GDM1 (cell line): ENCODE data around the gene OSBPL7.

Experiments used
- DNase-seq: peaks from one replicate; lab custom pipeline; 2025; lab: John Stamatoyannopoulos, UW

The OSBPL7 gene

DNA sequence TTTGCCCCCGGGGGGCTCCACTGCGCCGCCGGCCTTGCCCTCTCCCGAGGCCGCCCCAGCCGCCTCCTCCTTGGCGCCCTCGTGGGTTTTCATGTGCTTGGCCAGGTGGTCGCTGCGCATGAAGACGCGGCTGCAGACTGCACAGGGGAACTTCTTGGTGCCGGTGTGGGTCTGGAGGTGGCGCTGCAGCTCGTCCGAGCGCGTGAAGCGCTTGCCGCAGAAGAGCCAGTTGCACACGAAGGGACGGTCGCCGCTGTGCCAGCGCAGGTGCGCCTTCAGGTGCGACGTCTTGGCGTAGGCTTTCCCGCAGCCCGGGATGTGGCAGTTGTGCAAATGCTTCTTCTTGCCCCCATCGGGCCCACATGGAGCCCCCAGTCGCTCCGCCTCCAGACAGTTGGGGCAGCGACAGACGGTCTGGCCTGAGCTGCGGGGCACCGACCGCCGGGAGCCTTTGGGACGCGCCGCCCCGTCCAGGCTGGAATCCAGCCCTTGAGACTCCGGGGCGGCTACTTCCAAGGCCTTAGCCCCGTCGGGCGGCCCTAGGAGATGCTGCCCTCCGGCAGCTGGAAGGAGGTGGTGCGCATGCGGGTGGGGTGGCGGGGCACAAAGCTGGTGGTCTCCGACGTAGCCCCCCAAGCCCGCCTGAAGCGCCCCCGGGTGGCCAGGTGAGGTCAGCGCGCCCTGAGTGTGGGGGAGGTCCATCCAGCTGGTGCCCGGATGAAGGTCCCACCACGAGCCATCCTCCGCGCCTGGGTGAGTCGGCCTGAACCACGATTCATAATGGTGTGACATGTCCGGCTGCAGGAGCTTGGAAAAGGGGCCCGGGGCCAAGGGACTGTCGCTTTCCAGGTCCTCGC is 26.0 kb upstream of the OSBPL7 start:
- no peak for DNase-seq

DNA sequence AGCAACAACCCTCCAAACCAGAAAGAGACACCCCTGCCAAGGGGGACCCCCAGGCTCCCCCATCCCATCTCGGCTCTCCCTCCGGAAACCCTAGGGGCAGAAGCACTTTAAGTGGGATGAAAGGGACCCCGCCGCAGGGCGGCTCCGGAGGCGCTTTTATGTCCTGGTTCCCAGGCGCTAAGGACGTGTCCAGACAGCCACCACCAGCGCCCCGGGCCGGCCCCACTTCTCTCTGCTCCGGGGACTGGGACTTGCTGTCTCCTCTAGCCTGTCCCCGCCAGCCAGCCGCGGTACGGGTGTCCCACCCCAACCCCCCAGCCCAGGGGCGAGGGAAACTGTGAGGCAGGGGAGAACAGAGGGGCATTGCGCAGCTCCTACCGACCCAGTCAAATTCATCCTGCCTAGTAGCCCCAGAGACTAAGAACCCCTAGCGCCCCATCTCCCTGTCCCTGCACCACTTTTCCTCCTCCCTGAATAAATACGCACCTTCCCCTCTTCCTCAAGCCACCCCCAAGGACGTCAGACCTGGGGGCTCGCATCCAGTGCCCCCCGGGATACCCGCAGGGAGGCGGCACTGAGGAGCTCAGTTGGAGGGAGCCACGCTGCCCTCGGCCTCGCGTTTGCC is 25.2 kb upstream of the OSBPL7 start:
- DNase-seq = no peak

DNA sequence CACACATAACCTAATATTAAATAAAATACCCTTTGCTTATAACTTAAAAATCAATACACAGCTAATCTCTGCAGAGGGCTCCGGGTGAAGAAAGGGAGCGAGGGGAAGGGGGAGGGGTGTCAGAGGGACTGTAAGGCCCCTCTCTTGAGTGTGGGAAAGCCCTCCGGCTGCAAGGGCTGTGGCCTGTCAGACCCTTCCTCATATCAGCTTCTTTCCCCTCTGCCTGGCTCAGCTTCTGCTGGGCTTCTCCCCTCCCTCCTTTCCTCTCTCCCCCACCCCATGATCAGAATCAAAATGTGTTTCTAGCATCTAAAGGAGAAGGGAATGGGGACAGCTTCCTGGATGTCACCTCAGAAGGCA is 24.1 kb upstream of the OSBPL7 start:
- DNase-seq = no peak

DNA sequence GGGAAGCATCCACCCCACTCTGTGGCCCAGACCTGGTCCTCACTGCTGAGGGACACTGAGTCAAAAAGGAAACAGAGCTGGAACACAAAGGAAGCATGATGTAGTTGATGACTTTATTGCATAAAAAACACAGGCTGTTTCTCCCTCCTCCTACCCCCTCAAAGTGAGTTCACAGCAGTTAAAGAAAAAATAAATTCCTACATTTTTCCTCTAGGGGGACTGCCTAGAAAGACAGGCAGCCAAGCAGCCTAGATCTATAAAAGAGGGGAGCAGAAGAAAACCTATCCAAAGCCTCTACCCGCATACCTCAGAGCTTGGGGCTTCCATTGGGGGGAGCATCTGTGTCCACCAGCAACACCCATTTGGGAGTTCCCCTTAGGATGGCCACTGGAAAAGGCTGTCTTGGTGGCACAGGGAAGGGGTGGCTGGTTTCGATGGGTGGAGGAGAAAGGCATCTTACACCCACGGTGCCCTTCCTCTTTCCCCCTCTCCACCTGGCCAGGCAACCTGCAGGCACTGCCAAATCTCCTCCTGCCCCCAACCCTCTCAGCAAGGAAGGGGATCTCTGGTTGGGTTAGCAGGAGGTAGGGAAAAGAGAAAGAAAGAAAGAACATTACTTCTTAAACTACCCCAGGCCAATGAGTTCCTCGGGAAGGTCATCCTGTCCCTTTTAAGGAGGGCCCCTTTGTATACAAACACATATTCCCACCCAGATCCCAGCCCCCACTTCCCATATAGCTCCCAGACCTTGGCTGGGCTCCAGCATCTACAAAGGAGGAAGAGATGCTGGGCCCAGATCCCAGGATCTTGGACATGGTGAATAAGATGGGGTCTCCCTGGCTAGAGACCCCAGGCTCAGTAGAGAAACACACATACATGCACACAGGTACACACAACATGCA is 23.5 kb upstream of the OSBPL7 start:
- DNase-seq = no peak

DNA sequence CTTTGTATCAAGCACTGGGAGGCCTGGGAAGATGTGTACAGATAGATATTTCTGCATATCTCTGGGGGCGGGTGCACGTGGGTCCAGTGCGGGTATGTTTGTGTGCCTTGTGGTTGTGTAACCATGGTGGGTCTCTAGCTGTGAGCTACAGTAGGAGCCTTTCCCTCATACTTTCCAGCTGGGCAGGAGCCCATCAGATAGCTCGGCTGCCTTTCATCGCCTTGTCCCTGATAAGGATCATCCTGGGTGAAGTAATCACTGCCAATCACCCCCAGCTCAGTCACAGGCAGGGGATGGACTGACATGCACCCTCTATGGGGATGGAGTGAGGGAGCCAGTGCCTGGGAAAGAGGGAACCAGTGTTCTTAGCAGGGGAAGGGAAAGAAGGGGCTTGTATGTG is 22.6 kb upstream of the OSBPL7 start:
- DNase-seq = no peak

DNA sequence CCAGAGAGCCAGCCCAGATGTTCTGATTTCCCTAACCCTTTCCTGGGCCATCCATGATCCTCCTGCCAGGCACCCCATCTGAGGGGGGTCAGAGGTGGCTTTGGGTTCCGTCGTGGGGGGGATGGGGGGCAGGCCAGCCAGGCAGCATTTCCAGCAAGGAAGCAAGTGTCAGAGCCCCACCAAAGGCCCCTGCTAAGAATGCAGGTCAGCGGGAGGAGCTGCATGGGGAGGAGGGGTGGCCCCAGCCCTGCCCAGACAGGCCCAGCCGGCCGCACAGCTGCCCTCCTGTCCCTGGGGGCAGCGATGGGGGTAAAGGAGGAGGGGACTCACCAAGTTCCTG is 21.8 kb upstream of the OSBPL7 start:
- DNase-seq = no peak

DNA sequence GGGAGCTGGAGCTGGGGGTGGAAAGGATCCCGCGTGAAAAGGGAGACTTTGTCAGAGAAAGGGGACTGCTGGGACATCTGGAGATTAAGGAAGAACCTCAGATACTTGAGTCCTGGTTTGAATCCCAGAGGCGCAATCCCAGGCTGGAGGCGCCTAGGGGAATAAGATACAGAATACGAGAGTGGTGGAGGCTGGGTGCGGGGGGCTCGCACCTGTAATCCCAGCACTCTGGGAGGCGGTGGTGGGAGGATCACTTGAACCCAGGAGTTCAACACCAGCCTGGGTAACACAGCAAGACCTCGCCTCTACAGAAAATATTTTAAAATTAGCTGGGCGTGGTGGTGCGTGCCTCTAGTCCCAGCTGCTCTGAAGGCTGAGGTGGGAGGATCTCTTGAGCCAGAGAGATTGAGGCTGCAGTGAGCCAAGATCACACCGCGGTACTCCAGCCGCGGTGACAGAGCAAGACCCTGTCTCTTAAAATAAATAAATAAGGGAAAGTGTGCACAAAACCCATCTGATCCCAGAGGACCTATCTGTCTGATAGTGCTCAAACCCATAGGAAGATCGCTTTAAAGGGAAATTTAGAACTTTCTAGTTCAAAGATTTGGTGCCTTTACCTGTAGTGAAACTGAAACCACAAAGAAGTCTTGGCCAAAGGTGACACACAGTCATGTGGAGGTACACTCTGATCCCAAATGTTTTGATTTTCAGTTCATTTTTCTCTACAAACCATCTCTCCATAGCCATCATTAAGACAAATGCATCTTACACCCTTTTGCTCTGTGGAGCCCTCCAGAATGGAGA is 20.1 kb upstream of the OSBPL7 start:
- DNase-seq = no peak

DNA sequence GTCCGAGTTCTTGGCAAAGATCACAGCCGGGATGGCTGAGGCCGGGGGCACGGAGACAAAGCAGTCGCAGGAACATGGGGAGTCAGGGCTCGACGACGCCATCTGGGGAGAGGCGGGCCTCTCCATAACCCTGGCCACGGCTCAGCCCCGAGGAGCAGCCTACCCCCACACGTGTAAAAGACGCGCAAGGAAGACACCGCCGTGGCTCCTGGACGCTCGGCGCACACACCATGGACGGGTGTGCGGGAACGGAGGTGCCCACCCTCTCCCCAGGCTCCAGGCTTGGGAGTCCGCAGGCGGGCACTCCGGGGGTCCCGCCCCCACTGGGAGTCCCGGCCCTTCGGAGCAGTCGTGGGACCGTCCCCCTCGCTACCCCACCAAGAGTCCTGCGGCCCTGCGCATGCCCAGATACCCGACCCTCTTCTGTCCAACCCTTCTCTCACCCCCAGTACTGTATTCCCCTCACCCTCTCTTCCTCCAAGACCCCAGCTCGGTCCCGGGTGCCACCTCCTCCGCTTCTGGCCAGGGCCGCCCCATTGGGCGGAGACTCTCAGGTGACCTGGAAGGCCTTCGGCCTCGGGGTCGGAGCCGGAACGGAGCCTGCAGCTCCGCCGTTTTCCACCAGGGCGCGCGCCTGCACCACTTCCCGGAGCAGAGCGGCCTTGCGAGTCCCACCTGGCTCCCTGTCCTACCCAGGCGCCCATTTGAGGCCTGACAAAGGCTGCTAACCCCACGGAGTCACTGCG is 19.3 kb upstream of the OSBPL7 start, which contains the start of gene SCRN2:
Gene SCRN2, minus strand, starts transcription at position 532 of the 746 bp plus-strand sequence. Its CDS starts 430 bp downstream, at position 102.
- peak; percentile 89 for DNase-seq

DNA sequence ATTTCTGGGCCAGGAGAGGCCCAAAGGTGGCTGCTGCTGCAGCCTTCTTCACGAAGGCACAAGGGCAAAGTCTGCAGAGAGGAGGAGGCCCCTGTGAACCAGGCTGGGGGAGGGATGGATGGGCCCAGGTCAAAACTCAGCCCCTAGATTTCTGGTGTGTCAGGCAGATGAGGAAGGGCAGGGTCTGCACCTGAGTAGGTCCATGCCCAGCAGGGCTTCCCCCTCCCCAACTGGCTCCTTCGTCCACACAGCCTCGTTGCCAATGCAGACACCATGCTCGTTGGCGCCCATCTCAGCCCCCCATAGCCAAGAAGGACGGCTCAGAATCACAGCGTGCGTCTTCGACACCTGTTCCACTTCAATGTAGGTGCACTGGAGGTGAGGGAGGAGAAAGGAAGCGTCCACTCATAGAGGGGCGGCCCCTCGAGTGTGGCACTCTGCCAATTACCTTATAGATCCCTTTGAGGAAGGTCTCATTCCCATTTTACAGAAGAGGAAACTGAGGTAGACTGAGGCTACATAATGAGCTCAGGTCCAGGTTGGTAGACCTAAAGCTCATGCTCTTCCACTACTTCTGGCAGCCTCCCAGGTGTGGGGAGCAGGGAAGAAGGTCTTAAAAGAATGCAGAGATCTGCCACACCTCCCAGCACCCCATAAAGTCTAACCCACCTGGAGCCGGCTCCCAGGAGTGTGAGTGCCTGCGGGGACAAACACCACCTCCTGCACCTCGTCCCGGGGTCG is 18.6 kb upstream of the OSBPL7 start:
- DNase-seq = no peak

DNA sequence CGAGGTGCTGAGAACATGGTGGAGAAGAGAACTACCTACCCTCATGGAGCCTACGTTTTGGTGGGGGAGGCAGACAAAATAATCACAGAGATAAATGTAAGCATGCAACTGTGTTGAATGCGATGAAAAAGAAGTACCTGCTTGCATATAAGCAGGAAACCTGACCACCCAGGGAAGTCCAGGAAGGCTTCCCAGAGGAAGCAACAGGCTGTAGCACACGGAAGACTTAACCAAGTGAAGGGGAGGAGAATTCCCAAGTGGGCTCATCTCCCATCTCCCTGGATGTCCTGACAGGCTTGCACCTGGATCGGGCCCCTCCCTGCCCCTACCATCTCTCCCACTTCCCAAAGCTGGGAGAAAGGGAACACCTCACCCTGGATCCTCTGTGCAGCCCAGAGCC is 17.5 kb upstream of the OSBPL7 start:
- no peak for DNase-seq

DNA sequence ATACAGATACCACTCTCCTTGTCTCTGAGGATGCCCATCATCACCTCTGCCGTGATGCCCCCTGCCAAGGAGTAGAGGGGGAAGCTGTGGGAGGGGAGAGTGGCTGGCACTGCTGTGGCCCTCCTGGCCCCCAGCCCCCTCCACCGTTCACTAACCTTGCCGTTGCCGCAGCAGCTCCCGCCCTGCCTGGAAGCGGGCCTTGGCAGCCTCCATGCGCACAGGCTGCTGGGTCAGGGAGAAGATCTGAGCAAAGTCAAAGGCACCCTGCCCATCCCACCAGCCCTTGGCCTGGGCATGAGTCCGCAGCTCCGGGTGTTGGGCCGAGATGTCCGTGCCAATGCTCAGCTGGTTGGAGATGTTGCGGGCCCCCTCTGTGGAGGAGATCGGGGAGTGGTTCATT is 17.0 kb upstream of the OSBPL7 start:
- DNase-seq = no peak

DNA sequence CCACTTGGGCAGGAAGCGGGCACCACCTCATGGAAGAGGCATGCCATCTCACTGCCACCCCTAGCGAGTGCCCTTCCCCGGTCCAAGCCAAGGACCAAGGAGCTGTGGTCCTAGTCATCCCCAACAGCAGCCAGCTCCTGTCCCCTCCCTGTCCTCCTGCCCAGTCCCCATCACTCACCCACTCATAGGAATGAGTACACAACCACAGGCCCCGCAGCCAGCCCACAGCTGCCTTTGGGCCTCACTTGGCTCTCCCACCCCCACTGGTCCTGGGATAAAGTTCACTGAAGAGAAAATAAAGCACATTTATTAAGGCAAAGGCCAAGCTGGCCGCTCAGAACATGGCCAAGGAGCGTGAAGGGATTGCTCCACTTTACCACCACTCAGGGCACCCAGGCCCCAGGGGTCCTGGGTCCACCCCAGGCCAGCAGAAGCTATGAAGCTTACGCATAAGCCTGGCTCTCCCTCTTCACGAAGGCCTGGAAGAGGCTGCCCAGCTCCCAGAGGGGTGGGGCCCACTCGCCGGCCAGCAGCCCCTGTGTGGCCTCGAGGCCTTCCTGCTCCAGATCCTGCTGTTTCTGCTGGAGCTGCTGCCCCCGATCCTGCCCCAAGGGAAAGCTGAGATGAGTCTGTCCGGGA is 15.9 kb upstream of the OSBPL7 start:
- DNase-seq = no peak

DNA sequence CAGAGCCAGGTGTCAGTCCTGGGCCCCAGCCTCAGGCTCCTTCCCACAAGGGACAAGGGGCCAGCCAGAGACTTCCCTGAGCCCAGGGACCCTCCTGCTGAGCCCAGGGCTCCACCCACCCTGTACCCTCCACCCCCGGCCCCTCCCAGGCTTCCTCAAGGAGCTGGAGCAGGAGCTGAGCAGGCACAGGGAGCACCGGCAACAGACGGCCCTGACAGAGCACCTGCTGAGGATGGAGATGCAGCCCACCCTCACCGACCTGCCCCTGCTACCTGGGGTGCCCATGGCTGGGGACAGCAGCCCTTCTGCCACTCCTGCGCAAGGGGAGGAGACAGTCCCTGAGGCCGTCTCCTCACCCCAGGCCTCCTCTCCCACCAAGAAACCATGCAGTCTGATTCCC is 15.0 kb upstream of the OSBPL7 start:
- no peak for DNase-seq

DNA sequence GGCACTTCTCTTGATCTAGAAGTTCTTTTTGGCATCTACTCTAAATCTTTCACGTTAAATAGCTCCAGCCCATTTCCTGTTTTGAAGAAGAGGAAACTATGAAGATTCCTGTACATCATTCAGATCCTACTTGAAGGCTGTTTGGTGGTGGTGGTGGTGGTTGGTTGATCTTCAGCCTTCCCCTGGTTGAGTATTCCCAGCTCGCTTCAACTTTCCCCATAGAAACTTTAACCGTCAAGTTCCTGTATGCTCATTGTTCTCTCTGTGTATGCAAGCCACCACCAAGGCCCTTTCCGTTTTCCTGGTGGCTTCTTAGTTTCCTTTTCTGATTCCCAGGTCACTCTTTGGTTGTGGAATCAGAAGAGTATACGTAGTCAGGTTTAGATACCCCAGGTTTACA is 13.2 kb upstream of the OSBPL7 start:
- no peak for DNase-seq

DNA sequence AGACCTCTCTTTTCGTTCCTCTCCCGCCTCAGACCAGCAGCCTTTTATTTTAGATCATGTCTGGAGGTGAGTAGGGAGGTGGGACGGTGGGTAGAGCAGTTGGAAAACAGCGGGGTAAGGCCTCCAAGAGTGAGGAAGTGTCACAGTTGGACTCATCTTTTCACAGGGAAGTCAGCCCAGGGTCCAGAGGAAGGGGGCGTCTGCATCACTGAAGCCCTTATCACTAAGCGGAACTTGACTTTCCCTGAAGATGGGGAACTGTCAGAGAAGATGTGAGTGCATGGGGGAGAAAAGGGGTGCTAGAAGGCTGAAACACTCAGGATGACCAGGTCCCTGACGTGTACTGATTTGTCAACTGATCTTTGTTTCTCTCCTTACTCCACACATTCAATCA is 10.3 kb upstream of the OSBPL7 start:
- DNase-seq = no peak

DNA sequence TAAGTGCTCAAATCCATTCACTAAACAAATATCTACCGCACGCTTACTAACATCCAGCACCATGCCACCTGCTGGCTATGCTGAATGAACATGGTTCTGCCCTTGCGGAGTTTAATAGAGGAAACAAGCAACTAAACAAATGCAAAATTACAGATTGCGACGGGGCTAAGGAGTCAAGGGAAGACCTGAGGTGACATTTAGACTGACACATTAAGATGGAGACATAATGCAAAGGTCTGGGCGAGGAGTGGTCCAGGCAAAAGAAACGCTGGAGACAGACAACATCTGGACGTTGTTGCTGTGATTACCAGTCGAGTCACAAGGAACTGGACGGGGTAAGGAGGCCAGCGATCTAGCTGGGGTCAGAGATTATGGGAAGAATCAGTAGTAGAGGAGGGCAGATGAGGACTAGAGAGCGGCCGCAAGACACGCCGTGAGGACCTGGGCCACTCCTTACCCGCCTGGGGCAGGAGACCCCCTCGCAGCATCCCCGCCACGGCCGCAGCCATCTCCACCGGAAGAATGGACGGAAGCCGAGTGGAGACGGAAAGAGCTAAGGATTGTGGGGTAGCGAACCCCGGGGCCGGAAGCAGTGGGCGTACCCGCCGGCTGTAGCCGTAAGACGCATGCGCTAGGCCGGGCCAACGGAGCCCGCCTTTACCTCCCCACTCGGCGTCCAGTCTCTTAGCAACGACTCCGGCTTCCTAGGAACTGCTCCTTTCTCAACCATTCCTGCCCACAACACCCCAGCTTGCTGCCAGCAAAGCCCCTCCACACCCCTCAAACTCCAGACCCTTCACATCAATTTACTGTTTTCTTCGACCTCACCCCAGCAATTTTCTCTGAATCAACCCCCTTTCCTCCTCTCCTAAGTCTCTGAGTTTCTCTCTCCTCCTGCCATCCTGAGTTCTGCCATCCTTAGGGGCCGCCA is 9.7 kb upstream of the OSBPL7 start, which contains the start of the genes LRRC46 and MRPL10:
Gene LRRC46, plus strand, starts transcription at position 668 of the 931 bp plus-strand sequence. CDS start 320 bp downstream, outside the sequence.
Gene MRPL10, minus strand, starts transcription at position 539 of the 931 bp plus-strand sequence. Its CDS starts 30 bp downstream, at position 509.
- peak; percentile 85 for DNase-seq

DNA sequence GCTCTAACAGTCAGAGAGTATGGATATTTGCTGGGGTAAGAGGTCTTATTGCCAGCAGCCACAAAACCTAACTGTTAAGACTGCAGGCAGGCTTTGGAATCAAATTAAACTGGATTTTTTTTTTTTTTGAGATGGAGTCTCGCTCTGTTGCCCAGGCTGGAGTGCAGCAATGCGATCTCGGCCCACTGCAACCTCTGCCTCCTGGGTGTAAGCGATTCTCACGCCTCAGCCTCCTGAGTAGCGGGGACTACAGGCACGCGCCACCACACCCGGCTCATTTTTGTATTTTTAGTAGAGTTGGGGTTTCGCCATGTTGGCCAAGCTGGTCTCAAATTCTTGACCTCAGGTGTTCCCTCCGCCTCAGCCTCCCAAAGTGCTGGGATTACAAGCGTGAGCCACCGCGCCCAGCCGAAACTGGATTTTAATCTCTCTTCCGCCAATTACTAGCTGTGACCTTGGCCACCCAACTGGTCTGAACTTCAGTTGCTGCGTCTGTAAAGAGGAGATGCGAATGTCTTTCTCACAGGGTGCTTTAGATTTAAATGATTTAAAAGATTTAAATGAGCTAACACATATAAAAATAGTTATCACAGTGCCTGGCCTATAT is 8.9 kb upstream of the OSBPL7 start:
- DNase-seq = no peak

DNA sequence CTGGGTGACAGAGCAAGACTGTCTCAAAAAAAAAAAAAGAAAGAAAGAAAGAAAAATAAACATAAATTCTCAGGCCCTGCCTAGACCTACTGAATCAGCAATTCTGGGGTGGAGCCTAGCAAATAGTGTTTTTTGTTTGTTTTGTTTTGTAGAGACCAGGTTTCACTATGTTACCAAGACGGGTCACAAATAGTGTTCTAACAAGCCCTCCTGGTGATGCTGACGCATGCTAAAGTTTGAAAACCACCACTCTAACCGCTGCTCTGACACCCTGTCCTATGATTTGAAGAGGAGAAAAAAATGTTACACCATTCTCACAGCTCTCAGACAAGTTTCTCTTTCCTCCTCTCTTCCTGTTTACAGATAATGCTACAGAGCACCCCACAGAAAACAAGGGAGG is 8.3 kb upstream of the OSBPL7 start:
- no peak for DNase-seq
